H1 (cell line): ENCODE measurements around the gene ANKRD2. TPM values are rescaled to one million over a fixed set of nuclear protein-coding genes. Genes with fewer than 3 reads are reported as not detected.

Experiments used
- PHF8 ChIP-seq: fragments of 200-600 bp; sonication (generic); conservative IDR thresholded peaks from 2 replicates; pipeline ENCODE4 v1.7.1; 2012; ENCODE audit warnings: low read depth, mild to moderate bottlenecking, inconsistent platforms, low read length, moderate library complexity
- POU5F1 ChIP-seq: IDR thresholded peaks from 2 replicates; pipeline ENCODE4 v1.6.1; 2011; ENCODE audit warnings: low read depth, mild to moderate bottlenecking, low read length, moderate library complexity
- SIN3A ChIP-seq, 2 experiments: IDR thresholded peaks in 1 of 2; conservative IDR thresholded peaks in 1 of 2; 2 replicates each; pipeline ENCODE4 v1.6.1; 2011 to 2012; ENCODE audit warnings: low read length in 2 of 2, improper control_type of control experiment in 1 of 2, low read depth in 1 of 2, mild to moderate bottlenecking in 1 of 2
- polyA plus RNA-seq, 7 experiments: library from polyadenylated mRNA; depleted of rRNA in 3 of 7; stranded (reverse) in 5 of 7; unstranded in 2 of 7; fragments of >200 nt in 5 of 7; fragments of 200-250 nt in 2 of 7; gene quantifications; 1 replicate in 5 of 7; 2 replicates in 1 of 7; 4 replicates in 1 of 7; pipeline versions ENCODE4 v1.2.1 to v1.2.3, GENCODE V29; 2011 to 2013; ENCODE audit warnings: missing spikeins in 2 of 7, mixed read lengths in 2 of 7
- total RNA-seq: library from RNA; stranded (reverse); fragmentation: NEBNext Ultra II Directional; extraction: Animal tissue kit (Norgen Biotek cat#: 25700); gene quantifications from 2 replicates; pipeline ENCODE4 v1.2.1, GENCODE V29; 2021
- TF ChIP-seq, protein P1 (sequence below): fragments of 300-600 bp; sonication (generic); IDR thresholded peaks from 2 replicates; pipeline ENCODE4 v1.7.1; 2012; ENCODE audit warnings: low read length, moderate library complexity, mild to moderate bottlenecking, inconsistent platforms; ENCODE audit not compliant: insufficient replicate concordance
- TF ChIP-seq, protein P2 (sequence below): IDR thresholded peaks from 2 replicates; pipeline ENCODE4 v1.6.1; 2012; ENCODE audit warnings: inconsistent platforms

The ANKRD2 gene
- total and polyA plus RNA-seq, 2 of the 8 experiments (the other 6 are each of a cell fraction or from before 2014, with no cell fraction given) = not detected

DNA sequence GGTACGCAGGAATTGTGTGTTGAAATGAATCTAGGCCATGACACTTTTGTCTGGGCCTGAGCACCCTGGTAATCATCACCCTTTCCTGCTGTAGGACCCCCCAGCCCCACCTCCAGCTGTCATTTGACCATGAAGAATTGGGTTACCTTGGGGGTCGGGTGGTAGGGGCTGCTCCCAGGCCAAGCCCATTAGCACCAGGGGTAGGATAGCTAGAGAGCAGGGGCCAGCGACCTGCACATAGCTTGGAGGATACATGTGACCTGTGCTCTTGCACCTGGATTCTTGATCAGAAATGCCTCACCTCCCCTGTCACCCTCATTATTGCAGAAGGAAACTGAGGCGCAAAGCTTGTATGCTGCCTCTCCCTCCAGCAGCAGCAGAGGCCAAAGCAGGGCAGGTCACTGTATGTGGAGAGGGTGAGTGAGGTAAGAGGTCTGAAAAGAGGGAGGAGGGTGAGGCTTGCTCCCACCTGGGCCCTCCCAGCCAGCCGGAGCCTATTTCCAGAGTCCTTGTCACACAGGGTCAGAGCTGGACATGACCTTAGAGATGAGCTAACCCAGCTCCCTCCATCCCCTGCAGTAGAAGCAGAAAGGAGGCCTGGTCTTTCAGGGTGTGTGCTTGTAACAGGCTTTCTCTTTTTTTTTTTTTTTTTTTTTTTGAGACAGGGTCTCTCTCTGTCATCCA lies 35.3 kb upstream of the ANKRD2 start (continued):
- TF ChIP-seq, protein P1, sequence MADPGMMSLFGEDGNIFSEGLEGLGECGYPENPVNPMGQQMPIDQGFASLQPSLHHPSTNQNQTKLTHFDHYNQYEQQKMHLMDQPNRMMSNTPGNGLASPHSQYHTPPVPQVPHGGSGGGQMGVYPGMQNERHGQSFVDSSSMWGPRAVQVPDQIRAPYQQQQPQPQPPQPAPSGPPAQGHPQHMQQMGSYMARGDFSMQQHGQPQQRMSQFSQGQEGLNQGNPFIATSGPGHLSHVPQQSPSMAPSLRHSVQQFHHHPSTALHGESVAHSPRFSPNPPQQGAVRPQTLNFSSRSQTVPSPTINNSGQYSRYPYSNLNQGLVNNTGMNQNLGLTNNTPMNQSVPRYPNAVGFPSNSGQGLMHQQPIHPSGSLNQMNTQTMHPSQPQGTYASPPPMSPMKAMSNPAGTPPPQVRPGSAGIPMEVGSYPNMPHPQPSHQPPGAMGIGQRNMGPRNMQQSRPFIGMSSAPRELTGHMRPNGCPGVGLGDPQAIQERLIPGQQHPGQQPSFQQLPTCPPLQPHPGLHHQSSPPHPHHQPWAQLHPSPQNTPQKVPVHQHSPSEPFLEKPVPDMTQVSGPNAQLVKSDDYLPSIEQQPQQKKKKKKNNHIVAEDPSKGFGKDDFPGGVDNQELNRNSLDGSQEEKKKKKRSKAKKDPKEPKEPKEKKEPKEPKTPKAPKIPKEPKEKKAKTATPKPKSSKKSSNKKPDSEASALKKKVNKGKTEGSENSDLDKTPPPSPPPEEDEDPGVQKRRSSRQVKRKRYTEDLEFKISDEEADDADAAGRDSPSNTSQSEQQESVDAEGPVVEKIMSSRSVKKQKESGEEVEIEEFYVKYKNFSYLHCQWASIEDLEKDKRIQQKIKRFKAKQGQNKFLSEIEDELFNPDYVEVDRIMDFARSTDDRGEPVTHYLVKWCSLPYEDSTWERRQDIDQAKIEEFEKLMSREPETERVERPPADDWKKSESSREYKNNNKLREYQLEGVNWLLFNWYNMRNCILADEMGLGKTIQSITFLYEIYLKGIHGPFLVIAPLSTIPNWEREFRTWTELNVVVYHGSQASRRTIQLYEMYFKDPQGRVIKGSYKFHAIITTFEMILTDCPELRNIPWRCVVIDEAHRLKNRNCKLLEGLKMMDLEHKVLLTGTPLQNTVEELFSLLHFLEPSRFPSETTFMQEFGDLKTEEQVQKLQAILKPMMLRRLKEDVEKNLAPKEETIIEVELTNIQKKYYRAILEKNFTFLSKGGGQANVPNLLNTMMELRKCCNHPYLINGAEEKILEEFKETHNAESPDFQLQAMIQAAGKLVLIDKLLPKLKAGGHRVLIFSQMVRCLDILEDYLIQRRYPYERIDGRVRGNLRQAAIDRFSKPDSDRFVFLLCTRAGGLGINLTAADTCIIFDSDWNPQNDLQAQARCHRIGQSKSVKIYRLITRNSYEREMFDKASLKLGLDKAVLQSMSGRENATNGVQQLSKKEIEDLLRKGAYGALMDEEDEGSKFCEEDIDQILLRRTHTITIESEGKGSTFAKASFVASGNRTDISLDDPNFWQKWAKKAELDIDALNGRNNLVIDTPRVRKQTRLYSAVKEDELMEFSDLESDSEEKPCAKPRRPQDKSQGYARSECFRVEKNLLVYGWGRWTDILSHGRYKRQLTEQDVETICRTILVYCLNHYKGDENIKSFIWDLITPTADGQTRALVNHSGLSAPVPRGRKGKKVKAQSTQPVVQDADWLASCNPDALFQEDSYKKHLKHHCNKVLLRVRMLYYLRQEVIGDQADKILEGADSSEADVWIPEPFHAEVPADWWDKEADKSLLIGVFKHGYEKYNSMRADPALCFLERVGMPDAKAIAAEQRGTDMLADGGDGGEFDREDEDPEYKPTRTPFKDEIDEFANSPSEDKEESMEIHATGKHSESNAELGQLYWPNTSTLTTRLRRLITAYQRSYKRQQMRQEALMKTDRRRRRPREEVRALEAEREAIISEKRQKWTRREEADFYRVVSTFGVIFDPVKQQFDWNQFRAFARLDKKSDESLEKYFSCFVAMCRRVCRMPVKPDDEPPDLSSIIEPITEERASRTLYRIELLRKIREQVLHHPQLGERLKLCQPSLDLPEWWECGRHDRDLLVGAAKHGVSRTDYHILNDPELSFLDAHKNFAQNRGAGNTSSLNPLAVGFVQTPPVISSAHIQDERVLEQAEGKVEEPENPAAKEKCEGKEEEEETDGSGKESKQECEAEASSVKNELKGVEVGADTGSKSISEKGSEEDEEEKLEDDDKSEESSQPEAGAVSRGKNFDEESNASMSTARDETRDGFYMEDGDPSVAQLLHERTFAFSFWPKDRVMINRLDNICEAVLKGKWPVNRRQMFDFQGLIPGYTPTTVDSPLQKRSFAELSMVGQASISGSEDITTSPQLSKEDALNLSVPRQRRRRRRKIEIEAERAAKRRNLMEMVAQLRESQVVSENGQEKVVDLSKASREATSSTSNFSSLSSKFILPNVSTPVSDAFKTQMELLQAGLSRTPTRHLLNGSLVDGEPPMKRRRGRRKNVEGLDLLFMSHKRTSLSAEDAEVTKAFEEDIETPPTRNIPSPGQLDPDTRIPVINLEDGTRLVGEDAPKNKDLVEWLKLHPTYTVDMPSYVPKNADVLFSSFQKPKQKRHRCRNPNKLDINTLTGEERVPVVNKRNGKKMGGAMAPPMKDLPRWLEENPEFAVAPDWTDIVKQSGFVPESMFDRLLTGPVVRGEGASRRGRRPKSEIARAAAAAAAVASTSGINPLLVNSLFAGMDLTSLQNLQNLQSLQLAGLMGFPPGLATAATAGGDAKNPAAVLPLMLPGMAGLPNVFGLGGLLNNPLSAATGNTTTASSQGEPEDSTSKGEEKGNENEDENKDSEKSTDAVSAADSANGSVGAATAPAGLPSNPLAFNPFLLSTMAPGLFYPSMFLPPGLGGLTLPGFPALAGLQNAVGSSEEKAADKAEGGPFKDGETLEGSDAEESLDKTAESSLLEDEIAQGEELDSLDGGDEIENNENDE = no peak
- no peak for TF ChIP-seq POU5F1
- no peak for TF ChIP-seq SIN3A (conservative IDR thresholded peaks at IDR 0.05 in 1 of 2, IDR thresholded peaks at IDR 0.05 in 1 of 2; ENCODE audit: low read depth in 1 of 2, low read length in 2 of 2)
- TF ChIP-seq PHF8 = no peak
- TF ChIP-seq, protein P2, sequence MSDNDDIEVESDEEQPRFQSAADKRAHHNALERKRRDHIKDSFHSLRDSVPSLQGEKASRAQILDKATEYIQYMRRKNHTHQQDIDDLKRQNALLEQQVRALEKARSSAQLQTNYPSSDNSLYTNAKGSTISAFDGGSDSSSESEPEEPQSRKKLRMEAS = no peak
